ENCODE measurements around the gene LAMA5. TPM values are rescaled to one million over a fixed set of nuclear protein-coding genes. Genes with fewer than 3 reads are reported as not detected.

LAMA5 gene
- polyA plus RNA-seq, 1 of the 3 experiments (the other 2 are of a cell fraction) = 27.2 TPM

- H3K27ac ChIP-seq (ENCODE audit: low read depth in 2 of 2, low read length in 1 of 2) = no peak overlapping the region
- 87% methylated on average over 23 of the region's 23 CpGs for WGBS (ENCODE audit: low lambda C conversion rate)
- H3K79me2 ChIP-seq (ENCODE audit: insufficient read depth) = no peaks in the 10 kb centered on the region
- POLR2A ChIA-PET = no interaction called here
- peaks cover 21 to 44% of the 10 kb centered on the region in 2 experiments for H3K36me3 ChIP-seq (replicated peaks in 1 of 2; ENCODE audit: control insufficient read depth in 1 of 2, insufficient read depth in 2 of 2, low read length in 1 of 2)
- no peaks in the 10 kb centered on the region for H4K20me1 ChIP-seq (ENCODE audit: insufficient read depth)
- no peaks in the 10 kb centered on the region for H3K27me3 ChIP-seq (ENCODE audit: insufficient read depth)
- no peak overlapping the region for H3K4me2 ChIP-seq
- CTCF ChIA-PET = no interaction called here
- no peak overlapping the region for H2AFZ ChIP-seq (ENCODE audit: low read depth)
- no peaks in the 10 kb centered on the region for H3K9me2 ChIP-seq
- no peak overlapping the region for H3K4me3 ChIP-seq (ENCODE audit: low read depth in 2 of 2, low read length in 1 of 2)
- no peaks in the 10 kb centered on the region for H3K9me3 ChIP-seq
- TF ChIP-seq USF2 (IDR thresholded peaks at IDR 0.05; ENCODE audit: borderline replicate concordance, low read depth, low read length) (no peak), USF1 (IDR thresholded peaks at IDR 0.05; ENCODE audit: borderline replicate concordance, low read depth) (no peak), MEF2A (IDR thresholded peaks at IDR 0.05; ENCODE audit: borderline replicate concordance, low read depth) (no peak), TEAD4 (IDR thresholded peaks at IDR 0.05; ENCODE audit: borderline replicate concordance, insufficient read depth) (no peak)
- peaks cover 0 to 6% of the 10 kb centered on the region in 2 experiments; a peak in 1 of 4 replicates for H3K4me1 ChIP-seq (ENCODE audit: control insufficient read depth in 1 of 2, insufficient read depth in 2 of 2, low read depth in 1 of 2, low read length in 1 of 2)
- DNase-seq = no peak
- no peak overlapping the region for H3K9ac ChIP-seq
- H3F3A ChIP-seq (replicated peaks; ENCODE audit: insufficient read depth) = peaks cover 3% of the 10 kb centered on the region
These were observed 81.4 kb downstream of the LAMA5 start for GRCh38 chr20:62285722-62286121.

- Histone ChIP-seq H3K79me2 (ENCODE audit: insufficient read depth) (no peaks in the 10 kb centered on the region), H3K4me3 (ENCODE audit: low read depth in 2 of 2, low read length in 1 of 2) (no peak overlapping the region), H3K4me1 (ENCODE audit: control insufficient read depth in 1 of 2, insufficient read depth in 2 of 2, low read depth in 1 of 2, low read length in 1 of 2) (peaks cover 0 to 6% of the 10 kb centered on the region in 2 experiments; a peak in 1 of 4 replicates), H3F3A (replicated peaks; ENCODE audit: insufficient read depth) (peaks cover 3% of the 10 kb centered on the region), H3K27ac (ENCODE audit: low read depth in 2 of 2, low read length in 1 of 2) (no peak overlapping the region), H2AFZ (ENCODE audit: low read depth) (no peak overlapping the region), H3K36me3 (replicated peaks in 1 of 2; ENCODE audit: control insufficient read depth in 1 of 2, insufficient read depth in 2 of 2, low read length in 1 of 2) (peaks cover 19 to 50% of the 10 kb centered on the region in 2 experiments), H3K27me3 (ENCODE audit: insufficient read depth) (no peaks in the 10 kb centered on the region), H4K20me1 (ENCODE audit: insufficient read depth) (no peaks in the 10 kb centered on the region), H3K9me2 (no peaks in the 10 kb centered on the region), H3K4me2 (no peak overlapping the region), H3K9me3 (no peaks in the 10 kb centered on the region), H3K9ac (no peak overlapping the region)
- TF ChIP-seq RFX5 (IDR thresholded peaks at IDR 0.05; ENCODE audit: low read length) (no peak), NRF1 (IDR thresholded peaks at IDR 0.05; ENCODE audit: low read depth, low read length) (no peak), USF2 (IDR thresholded peaks at IDR 0.05; ENCODE audit: borderline replicate concordance, low read depth, low read length) (no peak), MAX (IDR thresholded peaks at IDR 0.05; ENCODE audit: low read depth) (no peak), GATA2 (CRISPR knock-in tag; IDR thresholded peaks at IDR 0.05) (no peak), FOXJ3 (CRISPR knock-in tag; IDR thresholded peaks at IDR 0.05) (no peak), RCOR1 (IDR thresholded peaks at IDR 0.05; ENCODE audit: low read length) (no peak), REST (IDR thresholded peaks at IDR 0.05; ENCODE audit: low read depth, low read length) (no peak), JUND (IDR thresholded peaks at IDR 0.05) (no peak), POLR2AphosphoS5 (IDR thresholded peaks at IDR 0.05; ENCODE audit: low read depth, low read length) (no peak)
- ChIA-PET POLR2A (no interaction called here), CTCF (interaction anchor here (1.7 kb wide), 2 partner anchors 17 to 97 kb away, joined by 4 to 6 read pairs; partner anchors contain the start of gene ADRM1)
- WGBS (ENCODE audit: low lambda C conversion rate) = 86% methylated on average over 6 of the region's 6 CpGs
- DNase-seq = no peak
These were observed 82.0 kb downstream of the LAMA5 start for GRCh38 chr20:62285151-62285550.
